AG10803 (cell line): ENCODE data around the gene DCAF5.
"Not testable (repeated sequence)": the region's sequence is repeated elsewhere in the genome, so short reads cannot be mapped to it uniquely, and the experiment has no call there.

ENCODE experiments used
- DNase-seq: peaks from one replicate; pipeline ENCODE4 v3.0.0; 2010; ENCODE audit warnings: low read depth
- H3K4me3 ChIP-seq: 2 replicates; pipeline ENCODE4 v1.5.1; 2011; ENCODE audit warnings: mild to moderate bottlenecking, low read length, control low read depth
- TF ChIP-seq, protein P1 (sequence below): conservative IDR thresholded peaks from 2 replicates; pipeline ENCODE4 v1.5.1; 2011; ENCODE audit warnings: mild to moderate bottlenecking, low read length, control low read depth, inconsistent platforms

The DCAF5 gene

DNA sequence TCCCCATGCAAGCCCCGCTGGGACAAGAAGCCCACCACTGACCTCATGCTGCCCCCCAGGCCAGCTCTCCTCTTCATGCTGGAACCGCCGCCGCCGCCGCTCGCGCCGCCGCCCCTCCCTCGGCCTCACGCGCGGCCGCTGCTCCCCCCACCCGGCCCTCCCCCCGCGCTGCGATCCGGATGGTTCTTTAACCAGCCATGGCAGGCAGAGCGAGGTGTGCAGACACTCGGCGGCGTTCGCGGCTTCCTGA, at the start of gene DCAF5:
DCAF5 (minus strand) TSS at position 218 of the 250 bp plus-strand sequence; CDS start at position 77, 141 bp downstream.
- TF ChIP-seq, protein P1, sequence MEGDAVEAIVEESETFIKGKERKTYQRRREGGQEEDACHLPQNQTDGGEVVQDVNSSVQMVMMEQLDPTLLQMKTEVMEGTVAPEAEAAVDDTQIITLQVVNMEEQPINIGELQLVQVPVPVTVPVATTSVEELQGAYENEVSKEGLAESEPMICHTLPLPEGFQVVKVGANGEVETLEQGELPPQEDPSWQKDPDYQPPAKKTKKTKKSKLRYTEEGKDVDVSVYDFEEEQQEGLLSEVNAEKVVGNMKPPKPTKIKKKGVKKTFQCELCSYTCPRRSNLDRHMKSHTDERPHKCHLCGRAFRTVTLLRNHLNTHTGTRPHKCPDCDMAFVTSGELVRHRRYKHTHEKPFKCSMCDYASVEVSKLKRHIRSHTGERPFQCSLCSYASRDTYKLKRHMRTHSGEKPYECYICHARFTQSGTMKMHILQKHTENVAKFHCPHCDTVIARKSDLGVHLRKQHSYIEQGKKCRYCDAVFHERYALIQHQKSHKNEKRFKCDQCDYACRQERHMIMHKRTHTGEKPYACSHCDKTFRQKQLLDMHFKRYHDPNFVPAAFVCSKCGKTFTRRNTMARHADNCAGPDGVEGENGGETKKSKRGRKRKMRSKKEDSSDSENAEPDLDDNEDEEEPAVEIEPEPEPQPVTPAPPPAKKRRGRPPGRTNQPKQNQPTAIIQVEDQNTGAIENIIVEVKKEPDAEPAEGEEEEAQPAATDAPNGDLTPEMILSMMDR = no peak
- no peak for DNase-seq
- peak within 1 kb of the TSS; percentile 85 for H3K4me3 ChIP-seq

- TF ChIP-seq, protein P1 = no peak
- no peak for DNase-seq
- H3K4me3 ChIP-seq = no peak overlapping the region
Observed at GRCh38 chr14:69199786-69200185, 46.9 kb upstream of the DCAF5 start.

DNA sequence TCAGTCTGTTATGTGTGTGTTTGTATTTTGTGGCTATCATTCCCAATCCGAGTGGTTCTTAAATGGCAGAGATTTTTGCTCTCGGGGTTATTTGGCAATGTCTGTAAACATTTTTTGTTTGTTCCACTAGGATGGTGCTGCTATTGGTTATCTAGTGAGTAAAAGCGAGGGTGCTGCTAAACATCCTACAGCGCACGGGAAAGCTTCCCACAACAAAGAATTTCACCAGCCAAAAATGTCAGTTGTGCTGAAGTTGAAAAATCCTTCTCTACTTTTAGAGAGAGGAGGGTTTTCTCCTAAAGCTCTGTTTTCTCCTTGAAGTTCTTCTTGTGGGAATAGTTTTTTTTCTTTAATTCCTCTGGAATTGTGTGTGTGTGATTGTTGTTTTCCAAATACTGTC, 40.8 kb upstream of the DCAF5 start:
- DNase-seq = no peak
- TF ChIP-seq, protein P1 = no peak

DNA sequence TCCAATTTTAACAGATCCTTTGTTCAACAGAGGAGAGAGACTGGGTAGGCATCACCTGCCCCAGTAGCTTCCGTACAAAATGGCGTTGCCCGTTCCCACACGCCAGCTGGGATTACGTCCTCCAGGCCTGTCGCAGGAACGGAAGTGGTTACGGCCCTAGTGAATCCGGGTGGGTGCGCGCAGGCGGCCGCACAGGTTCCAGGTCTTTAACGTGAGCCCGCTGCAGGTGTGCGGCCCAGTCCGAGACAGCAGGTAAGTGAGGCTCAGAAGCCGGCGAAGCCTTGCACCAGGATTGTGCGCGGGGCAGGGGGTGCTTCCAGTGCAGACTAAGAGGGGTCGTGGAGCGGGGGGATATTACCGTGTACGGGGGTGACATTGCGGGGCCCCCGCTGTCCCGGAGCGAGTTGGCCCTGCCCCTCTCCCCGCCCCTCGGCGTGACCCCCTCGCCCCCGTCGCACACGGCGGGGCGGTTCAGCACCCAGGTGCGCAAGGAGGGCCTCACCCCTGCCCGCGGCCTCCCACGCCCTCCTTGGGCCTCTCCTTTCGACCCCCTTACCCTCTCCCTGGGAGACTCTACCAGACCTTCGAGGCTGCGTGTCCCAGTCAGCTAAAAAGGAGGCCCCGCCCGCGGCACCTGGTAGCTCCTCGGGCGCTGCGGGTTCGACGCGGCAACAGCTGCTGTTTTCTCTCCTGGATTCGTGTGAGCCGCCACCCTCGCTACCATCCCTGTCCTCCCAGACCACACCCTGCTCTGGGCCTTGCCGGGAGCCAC, 38.6 kb upstream of the DCAF5 start, which contains the start of gene EXD2:
EXD2 (plus strand) TSS at position 159 of the 772 bp plus-strand sequence. CDS start 17,973 bp downstream, outside the sequence.
- TF ChIP-seq, protein P1 = no peak
- peak; percentile 78 for DNase-seq
- H3K4me3 ChIP-seq = peak within 1 kb of the TSS; percentile 88

More for the DNA sequence above, 40.8 kb upstream of the DCAF5 start:
- H3K4me3 ChIP-seq = no peak overlapping the region

DNA sequence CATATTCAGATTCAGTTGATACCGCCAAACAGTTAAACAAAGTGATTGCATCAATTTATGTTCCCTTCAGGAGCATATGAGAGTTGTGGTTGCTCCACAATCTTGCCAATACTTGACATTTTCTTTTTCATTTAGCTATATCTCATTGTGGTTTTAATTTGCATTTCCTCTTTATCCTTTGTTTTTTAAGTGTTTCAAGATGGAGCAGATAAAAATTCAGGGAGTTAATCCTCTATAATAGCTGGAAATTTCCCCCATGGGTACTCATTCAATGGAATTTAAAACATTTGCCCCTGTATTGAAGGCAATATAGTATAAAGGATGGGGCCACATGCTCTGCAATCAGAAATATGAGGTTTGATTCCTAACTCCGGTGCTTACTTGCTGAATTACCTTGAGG, 37.3 kb upstream of the DCAF5 start:
- no peak for DNase-seq
- TF ChIP-seq, protein P1 = no peak
- H3K4me3 ChIP-seq = no peak overlapping the region

GRCh38 chr14:69183735-69184134, 30.8 kb upstream of the DCAF5 start:
- TF ChIP-seq, protein P1 = no peak
- no peak for DNase-seq

GRCh38 chr14:69182580-69182979, 29.7 kb upstream of the DCAF5 start:
- not testable (repeated sequence) for DNase-seq, H3K4me3 ChIP-seq

More at GRCh38 chr14:69183735-69184134, 30.8 kb upstream of the DCAF5 start:
- H3K4me3 ChIP-seq = no peak overlapping the region
